Measurements from ENCODE around the gene UNC5C. TPM values are rescaled to one million over a fixed set of nuclear protein-coding genes. Genes with fewer than 3 reads are reported as not detected.

UNC5C gene
- total and polyA plus RNA-seq, 2 of the 4 experiments (the other 2 are of a cell fraction) = under 0.01 TPM

GRCh38 chr4:95537191-95537590, 11.6 kb downstream of the UNC5C start:
- Histone ChIP-seq H3K9me3 (ENCODE audit: control insufficient read depth, insufficient read depth, low read length) (no peaks in the 10 kb centered on the region), H2BK120ac (ENCODE audit: low read depth, low read length) (no peak overlapping the region), H3K56ac (ENCODE audit: extremely low read depth, insufficient read depth, low read length) (no peak overlapping the region), H2AFZ (replicated peaks; ENCODE audit: low read length, poor library complexity) (no peak overlapping the region), H3K18ac (ENCODE audit: low read depth, low read length) (no peak overlapping the region), H4K8ac (ENCODE audit: low read depth in 2 of 2, low read length in 2 of 2) (no peak overlapping the region), H3K14ac (replicated peaks; ENCODE audit: low read depth, low read length) (no peak overlapping the region), H2AK5ac (ENCODE audit: low read depth, low read length) (no peak overlapping the region), H4K5ac (ENCODE audit: low read depth, low read length) (no peak overlapping the region), H3K27ac (ENCODE audit: insufficient read depth, low read length) (no peak overlapping the region), H3K27me3 (ENCODE audit: control insufficient read depth, insufficient read depth, low read length) (no peaks in the 10 kb centered on the region), H3K9ac (ENCODE audit: low read depth, low read length) (no peak overlapping the region), H3K4me2 (ENCODE audit: low read depth, low read length) (no peak overlapping the region), H3K4ac (ENCODE audit: low read depth, low read length) (no peak overlapping the region), H2BK20ac (ENCODE audit: low read depth, low read length) (no peak overlapping the region), H3K4me3 (ENCODE audit: insufficient read depth, low read depth, low read length) (no peak overlapping the region), H3K4me1 (ENCODE audit: control insufficient read depth, insufficient read depth, low read length) (no peaks in the 10 kb centered on the region), H2BK15ac (ENCODE audit: low read depth, low read length) (no peak overlapping the region), H3K79me1 (ENCODE audit: low read depth in 1 of 2, low read length in 2 of 2) (no peaks in the 10 kb centered on the region), H3K36me3 (ENCODE audit: control insufficient read depth, insufficient read depth, low read length) (no peaks in the 10 kb centered on the region), H4K20me1 (ENCODE audit: insufficient read depth, low read length) (no peaks in the 10 kb centered on the region), H2AK9ac (replicated peaks; ENCODE audit: low read depth, low read length, poor library complexity) (no peak overlapping the region), H3K9me1 (ENCODE audit: insufficient read depth, low read length) (no peaks in the 10 kb centered on the region), H3K23ac (ENCODE audit: low read depth, low read length) (no peak overlapping the region), H2BK5ac (ENCODE audit: low read depth, low read length, poor library complexity, severe bottlenecking) (no peak overlapping the region), H4K91ac (ENCODE audit: insufficient read depth, low read depth, low read length) (no peak overlapping the region)
- ATAC-seq (ENCODE audit: low read depth) = no peak
- ChIA-PET CTCF (no interaction called here), POLR2A (ENCODE audit: unreplicated experiment) (interaction anchor here (0.6 kb wide), 1 partner anchor 270 kb away, joined by 4 read pairs; no protein-coding TSS in a partner anchor)
- WGBS, 2 experiments (ENCODE audit: extremely low coverage in 2 of 2, insufficient read length in 1 of 2) = no CpG with 5 or more reads among the region's 8 CpGs
- TF ChIP-seq NFE2L2 (IDR thresholded peaks at IDR 0.05; ENCODE audit: low read depth, low read length) (no peak), CTCF (conservative IDR thresholded peaks at IDR 0.05; ENCODE audit: low read depth, low read length) (no peak), USF2 (IDR thresholded peaks at IDR 0.05; ENCODE audit: low read depth, low read length) (no peak), BHLHE40 (IDR thresholded peaks at IDR 0.05; ENCODE audit: low read depth, low read length) (no peak), RCOR1 (IDR thresholded peaks at IDR 0.05; ENCODE audit: insufficient replicate concordance, low read length) (no peak), CHD1 (IDR thresholded peaks at IDR 0.05; ENCODE audit: low read depth, low read length) (no peak), MAFK (IDR thresholded peaks at IDR 0.05; ENCODE audit: low read depth, low read length) (no peak), SMC3 (IDR thresholded peaks at IDR 0.05; ENCODE audit: low read depth, low read length) (no peak), MXI1 (IDR thresholded peaks at IDR 0.05; ENCODE audit: borderline replicate concordance, low read depth, low read length) (no peak), MAZ (IDR thresholded peaks at IDR 0.05; ENCODE audit: borderline replicate concordance, low read depth, low read length) (no peak), ELK1 (IDR thresholded peaks at IDR 0.05; ENCODE audit: borderline replicate concordance, low read depth, low read length) (no peak), POLR2A (IDR thresholded peaks at IDR 0.05; ENCODE audit: low read depth, low read length) (no peak), CEBPB (IDR thresholded peaks at IDR 0.05; ENCODE audit: low read depth, low read length) (no peak)
- BruUV-seq (replicated peaks) = no TSS peak
- in situ Hi-C loops (cut with MboI; ENCODE audit: low sequenced_read_pairs) = no loop called here
- dilution Hi-C loops (cut with HindIII; ENCODE audit: low sequenced_read_pairs, unreplicated experiment) = no loop called here
- intact Hi-C loops (cut with micrococcal nuclease) = no loop called here
- DNase-seq = no peak
